Kidney epithelial cell (primary cell): ENCODE measurements around the gene BNC2. TPM values are rescaled to one million over a fixed set of nuclear protein-coding genes. Genes with fewer than 3 reads are reported as not detected.

Experiments used
- DNase-seq: peaks from one replicate; pipeline ENCODE4 v3.0.0-alpha.2; 2010; ENCODE audit warnings: low read depth
- H3K27me3 ChIP-seq: 2 replicates; pipeline ENCODE4 v1.6.0; 2011; ENCODE audit warnings: low read length; ENCODE audit not compliant: control insufficient read depth, insufficient read depth
- H3K36me3 ChIP-seq: 2 replicates; pipeline ENCODE4 v1.5.1; 2011; ENCODE audit warnings: low read length; ENCODE audit not compliant: control insufficient read depth, insufficient read depth
- H3K4me3 ChIP-seq: 2 replicates; pipeline ENCODE4 v1.5.1; 2011; ENCODE audit warnings: low read depth, mild to moderate bottlenecking, control low read depth, low read length
- total RNA-seq: library from RNA; depleted of rRNA; stranded (reverse); fragments of >200 nt; gene quantifications from 2 replicates; pipeline ENCODE4 v1.2.3, GENCODE V29; 2015
- TF ChIP-seq, protein P1 (sequence below): IDR thresholded peaks from 2 replicates; pipeline ENCODE4 v1.5.1; 2011; ENCODE audit warnings: mild to moderate bottlenecking, moderate library complexity, low read length, control low read depth, inconsistent platforms; ENCODE audit not compliant: insufficient read depth, poor library complexity, severe bottlenecking

BNC2 gene
- total RNA-seq, 1 donor from 2014 or later = 1.5 TPM

DNA sequence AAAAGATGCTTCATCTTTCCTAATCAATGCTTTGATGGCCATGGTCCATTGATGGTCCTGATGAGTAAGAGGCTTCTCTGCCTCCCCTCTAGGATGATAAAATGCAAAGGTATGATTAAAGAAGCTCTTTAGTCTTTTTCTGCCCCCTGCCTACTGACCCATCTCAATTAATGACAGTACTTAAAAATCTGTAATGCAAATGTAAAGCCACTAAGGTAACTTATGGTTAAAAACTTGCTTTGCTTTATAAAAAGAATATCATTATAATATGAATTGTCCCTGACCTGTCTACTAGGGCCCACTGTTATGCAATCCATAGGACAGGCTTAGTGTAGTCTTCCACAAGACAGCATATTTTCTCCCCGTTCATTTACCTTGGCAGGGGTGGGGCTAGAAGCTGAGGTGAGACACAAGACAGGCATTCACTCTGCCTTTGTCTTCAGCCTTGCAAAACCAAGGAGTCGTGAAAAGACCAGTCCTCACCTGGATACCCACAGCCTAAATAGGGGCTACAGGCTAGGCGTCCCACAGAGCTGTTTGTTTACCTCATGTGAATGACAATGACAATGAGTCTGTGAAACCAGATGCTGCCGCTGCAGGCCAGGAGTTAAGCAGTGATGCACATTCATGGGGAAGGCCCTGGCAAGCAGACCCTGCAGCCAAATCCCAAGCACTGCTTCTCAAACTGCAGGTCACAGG is 60.4 kb downstream of the BNC2 start:
- no peaks in the 10 kb centered on the region for H3K36me3 ChIP-seq
- H3K27me3 ChIP-seq = no peaks in the 10 kb centered on the region
- TF ChIP-seq, protein P1, sequence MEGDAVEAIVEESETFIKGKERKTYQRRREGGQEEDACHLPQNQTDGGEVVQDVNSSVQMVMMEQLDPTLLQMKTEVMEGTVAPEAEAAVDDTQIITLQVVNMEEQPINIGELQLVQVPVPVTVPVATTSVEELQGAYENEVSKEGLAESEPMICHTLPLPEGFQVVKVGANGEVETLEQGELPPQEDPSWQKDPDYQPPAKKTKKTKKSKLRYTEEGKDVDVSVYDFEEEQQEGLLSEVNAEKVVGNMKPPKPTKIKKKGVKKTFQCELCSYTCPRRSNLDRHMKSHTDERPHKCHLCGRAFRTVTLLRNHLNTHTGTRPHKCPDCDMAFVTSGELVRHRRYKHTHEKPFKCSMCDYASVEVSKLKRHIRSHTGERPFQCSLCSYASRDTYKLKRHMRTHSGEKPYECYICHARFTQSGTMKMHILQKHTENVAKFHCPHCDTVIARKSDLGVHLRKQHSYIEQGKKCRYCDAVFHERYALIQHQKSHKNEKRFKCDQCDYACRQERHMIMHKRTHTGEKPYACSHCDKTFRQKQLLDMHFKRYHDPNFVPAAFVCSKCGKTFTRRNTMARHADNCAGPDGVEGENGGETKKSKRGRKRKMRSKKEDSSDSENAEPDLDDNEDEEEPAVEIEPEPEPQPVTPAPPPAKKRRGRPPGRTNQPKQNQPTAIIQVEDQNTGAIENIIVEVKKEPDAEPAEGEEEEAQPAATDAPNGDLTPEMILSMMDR = no peak
- H3K4me3 ChIP-seq = no peak overlapping the region
- DNase-seq = no peak

GRCh38 chr9:16806674-16807073 is 63.8 kb downstream of the BNC2 start:
- no peaks in the 10 kb centered on the region for H3K36me3 ChIP-seq
- TF ChIP-seq, protein P1 = no peak
- H3K27me3 ChIP-seq = no peaks in the 10 kb centered on the region
- DNase-seq = no peak
- H3K4me3 ChIP-seq = no peak overlapping the region

GRCh38 chr9:16803648-16804047 is 66.8 kb downstream of the BNC2 start:
- no peak for DNase-seq
- Histone ChIP-seq H3K4me3 (no peak overlapping the region), H3K36me3 (no peaks in the 10 kb centered on the region), H3K27me3 (no peaks in the 10 kb centered on the region)
- TF ChIP-seq, protein P1 = no peak

- no peaks in the 10 kb centered on the region for H3K27me3 ChIP-seq
- H3K4me3 ChIP-seq = no peak overlapping the region
- TF ChIP-seq, protein P1 = no peak
- no peaks in the 10 kb centered on the region for H3K36me3 ChIP-seq
- DNase-seq = no peak
Measured at GRCh38 chr9:16801871-16802466, 68.5 kb downstream of the BNC2 start.

- no peak overlapping the region for H3K4me3 ChIP-seq
- DNase-seq = no peak
- no peaks in the 10 kb centered on the region for H3K36me3 ChIP-seq
- TF ChIP-seq, protein P1 = no peak
- H3K27me3 ChIP-seq = no peaks in the 10 kb centered on the region
Measured at GRCh38 chr9:16796304-16796825, 74.1 kb downstream of the BNC2 start.
